Pons (tissue), 1 donor: ENCODE measurements around the gene FAM221B.

Experiments
- DNase-seq: peaks from one replicate; pipeline ENCODE4 v3.0.0-alpha.2; 2016; ENCODE audit warnings: low spot score

FAM221B gene

GRCh38 chr9:35828716-35829083 is at the start of gene FAM221B:
Gene FAM221B, minus strand, starts transcription at chr9:35828732. Its CDS starts 2,571 bp downstream, at chr9:35826161.
- no peak for DNase-seq

DNA sequence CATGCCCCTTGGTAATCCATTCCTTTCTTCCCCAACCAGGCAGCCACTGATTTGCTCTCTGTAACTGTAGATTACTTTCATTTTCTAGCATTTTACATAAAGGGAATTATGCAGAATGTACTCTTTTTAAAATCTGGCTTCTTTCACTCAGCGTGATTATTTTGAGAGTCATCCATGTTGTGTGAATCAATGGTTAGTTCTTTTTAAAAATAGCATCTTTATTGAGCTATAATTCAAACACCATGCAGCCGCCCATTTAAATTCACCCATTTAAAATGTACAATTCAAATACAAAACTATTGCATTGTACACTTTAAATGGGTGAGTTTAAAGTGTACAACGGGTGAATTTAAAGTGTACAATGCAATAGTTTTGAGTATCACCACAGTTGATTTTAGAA is 44.0 kb upstream of the FAM221B start:
- DNase-seq = no peak

GRCh38 chr9:35871545-35871944 is 43.0 kb upstream of the FAM221B start:
- no peak for DNase-seq

- no peak for DNase-seq
Measured at GRCh38 chr9:35870351-35870923, 41.9 kb upstream of the FAM221B start, which contains the start of gene OR13J1. Gene OR13J1, minus strand, starts transcription at chr9:35870401. Its CDS starts 0 bp downstream, at chr9:35870401.

GRCh38 chr9:35869621-35870216 is 41.2 kb upstream of the FAM221B start:
- no peak for DNase-seq

- DNase-seq = no peak
Measured at GRCh38 chr9:35868933-35869332, 40.4 kb upstream of the FAM221B start.

DNA sequence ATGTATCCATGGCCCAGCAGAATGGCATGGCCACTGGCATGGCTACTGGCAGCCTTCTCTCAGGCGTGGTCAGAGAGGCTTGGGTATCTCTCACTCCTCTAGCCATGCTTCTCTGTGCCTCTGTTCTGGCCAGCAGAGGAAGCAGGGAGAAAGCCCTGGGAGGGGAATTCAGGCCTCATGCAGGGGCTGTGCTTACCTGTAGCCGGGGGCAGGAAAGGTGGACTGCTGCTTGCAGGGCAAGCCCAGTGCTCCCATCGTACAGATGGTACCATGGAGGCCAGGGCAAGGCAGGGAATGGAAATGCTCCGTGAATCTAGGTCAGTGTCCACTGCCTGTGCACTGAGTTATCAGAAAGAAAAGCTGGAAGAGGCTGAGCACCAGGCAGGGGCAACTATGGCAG is 39.0 kb upstream of the FAM221B start:
- no peak for DNase-seq

DNA sequence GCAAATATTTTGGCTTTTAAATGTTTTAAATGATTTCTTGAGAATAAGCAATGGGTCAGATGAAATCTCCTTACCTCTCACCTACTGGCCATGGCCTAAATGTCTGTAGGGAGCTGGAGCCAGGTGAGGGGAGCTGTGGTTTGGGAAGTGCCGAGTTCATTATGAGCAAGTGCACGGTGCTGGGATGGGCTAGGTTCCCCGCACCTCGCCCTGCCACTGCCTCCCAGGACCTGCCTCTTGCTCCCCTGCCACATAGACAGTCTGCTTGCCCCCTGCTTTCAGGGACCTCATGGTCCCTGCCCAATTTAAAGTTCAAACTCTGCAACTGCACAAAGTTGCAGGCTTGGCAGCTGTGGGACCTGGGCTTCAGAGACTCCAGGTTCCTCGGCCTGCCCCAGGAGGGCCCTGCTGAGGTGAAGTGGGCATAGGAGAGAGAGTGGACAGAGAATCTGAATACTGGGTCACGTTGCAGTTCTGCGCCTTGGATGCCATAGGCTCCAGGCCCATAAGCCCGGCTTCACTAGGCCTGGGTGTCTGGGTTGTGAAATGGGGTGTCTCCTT is 36.2 kb upstream of the FAM221B start:
- no peak for DNase-seq

DNA sequence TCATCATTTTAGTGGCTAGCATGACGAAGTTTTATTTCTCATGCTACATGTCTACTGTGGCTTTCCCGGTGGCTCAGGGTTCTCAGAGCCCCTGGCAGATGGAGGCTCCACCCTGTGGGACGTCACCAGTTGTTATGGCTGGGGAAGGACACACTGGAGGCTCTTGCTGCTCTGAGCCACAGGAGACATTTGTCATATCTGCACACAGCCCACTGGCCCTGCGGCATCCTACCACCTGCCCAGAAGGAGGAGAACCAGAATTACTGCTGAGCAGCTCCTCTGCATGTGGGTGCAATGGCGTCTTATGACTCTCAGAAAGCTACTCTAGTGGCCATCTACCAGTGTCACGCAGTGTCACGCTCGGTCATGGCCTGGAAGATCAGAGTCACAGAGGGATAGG is 35.1 kb upstream of the FAM221B start:
- no peak for DNase-seq

- DNase-seq = no peak
Measured at GRCh38 chr9:35862328-35862727, 33.8 kb upstream of the FAM221B start.

DNA sequence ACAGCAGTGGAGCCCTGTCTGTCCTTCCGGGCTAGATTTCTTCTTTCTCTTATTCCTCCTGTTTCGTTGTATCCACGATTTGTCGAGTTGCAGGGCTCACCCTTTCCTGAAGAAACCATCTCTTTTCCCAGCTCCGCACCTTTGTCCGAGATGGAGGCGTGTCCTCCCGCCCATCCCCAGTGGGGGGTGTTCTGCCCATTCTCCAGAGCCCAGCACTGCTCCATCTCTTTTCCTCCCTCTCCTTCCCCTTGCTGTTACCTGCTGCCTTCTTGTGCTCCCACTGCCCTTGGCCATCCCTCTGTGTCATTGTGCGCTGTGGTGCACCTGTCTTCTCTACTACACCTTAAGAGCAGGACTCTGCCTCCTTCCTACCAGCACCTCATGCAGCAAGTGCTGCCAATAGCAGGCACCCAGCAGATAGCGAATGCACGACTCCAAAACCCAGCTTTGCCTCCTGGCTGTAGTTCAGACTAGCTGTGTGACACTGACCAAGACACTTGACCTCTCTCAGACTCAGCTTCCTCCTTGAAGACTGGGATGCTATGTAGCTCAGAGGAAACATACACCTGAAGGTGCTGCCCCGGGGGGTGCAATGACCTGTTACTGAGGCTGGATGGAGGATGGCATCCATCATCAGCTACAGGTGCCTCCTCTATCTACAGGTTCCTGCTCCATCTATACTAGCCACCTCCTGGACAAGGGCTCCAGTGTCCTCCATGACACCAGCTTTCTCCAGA is 32.8 kb upstream of the FAM221B start:
- no peak for DNase-seq

DNA sequence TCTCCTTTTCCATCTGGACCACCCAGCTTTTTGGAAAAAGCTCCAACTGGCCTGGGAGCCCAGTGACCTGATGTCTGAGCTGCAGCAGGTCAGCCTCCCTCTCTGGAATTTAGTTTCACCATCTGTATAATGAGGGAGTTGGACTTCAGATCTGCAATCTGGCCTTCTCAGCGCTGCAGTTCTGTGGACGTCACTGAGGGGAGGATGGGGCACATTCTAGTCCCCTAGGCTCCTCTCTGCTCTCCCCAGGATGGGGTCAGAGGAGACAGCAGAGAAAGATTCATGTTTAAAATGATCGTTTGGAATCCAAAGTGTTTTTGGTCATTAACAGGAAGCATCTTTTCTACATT is 31.4 kb upstream of the FAM221B start:
- no peak for DNase-seq

DNA sequence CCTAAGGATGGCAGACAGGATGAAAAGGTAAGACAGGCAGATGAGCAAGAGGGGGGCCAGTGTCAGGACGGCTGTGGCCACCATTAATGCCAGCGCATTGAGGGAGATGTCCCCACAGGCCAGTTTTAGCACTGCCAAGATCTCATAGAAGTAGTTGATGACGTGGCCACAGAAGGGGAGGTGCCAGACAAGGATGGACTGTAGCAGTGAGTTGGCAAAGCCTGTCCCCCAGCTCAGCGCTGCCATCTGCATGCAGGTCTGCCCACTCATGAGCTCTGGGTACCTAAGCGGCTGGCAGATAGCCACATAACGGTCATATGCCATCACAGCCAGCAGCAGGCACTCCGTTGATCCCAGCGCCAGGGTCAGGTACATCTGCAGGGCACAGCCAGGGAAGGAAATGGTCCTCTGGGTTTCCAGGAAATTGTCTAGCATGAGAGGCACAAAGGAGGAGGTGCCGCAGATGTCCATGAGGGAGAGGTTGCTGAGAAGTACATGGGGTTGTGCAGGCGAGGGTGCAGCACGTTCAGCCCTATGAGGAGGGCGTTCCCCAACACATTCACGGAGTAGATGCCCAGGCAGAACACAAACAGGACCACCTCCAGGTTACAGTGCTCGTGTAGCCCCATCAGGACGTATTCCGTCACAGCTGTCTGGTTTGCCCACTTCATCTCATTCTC is 30.9 kb upstream of the FAM221B start:
- DNase-seq = no peak

GRCh38 chr9:35858458-35858857 is 29.9 kb upstream of the FAM221B start:
- no peak for DNase-seq

DNA sequence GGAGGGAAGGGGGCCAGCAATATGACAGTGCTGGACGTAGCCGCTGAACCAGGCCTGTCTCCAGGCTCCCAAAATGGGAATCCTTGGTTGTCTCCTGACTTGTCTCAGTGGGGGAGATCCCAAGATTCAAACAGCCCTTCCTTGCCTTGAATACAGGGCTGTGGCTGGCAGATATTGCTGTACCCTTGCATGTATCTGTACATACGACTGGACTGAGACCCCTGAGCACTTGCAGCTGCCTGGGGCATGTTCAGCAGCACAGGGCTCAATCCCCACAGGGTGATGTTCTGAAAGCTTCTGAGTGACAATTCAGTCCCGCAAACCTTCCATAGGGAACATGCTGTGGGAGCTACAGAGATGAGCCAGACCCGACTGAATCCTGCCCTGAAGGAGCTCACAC is 28.4 kb upstream of the FAM221B start:
- no peak for DNase-seq

DNA sequence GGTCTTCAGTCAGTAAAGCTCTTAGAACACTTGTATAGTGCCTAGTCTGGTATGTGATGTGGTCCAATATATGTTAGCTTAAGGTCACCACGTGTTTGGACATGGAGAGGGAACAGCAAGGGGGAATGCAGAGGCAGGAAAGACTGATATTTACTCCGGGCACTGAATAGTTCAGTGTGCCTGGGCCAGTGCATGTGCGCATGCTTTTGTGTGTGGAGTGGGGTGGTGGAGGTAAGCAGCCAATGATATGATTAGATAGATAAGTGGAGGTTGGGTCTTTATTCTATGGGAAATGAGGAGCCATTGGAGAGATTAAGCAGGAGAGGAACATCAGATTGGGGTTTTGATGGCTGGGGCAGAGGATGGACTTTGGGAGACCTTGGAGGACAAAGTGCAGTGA is 27.7 kb upstream of the FAM221B start:
- DNase-seq = no peak

DNA sequence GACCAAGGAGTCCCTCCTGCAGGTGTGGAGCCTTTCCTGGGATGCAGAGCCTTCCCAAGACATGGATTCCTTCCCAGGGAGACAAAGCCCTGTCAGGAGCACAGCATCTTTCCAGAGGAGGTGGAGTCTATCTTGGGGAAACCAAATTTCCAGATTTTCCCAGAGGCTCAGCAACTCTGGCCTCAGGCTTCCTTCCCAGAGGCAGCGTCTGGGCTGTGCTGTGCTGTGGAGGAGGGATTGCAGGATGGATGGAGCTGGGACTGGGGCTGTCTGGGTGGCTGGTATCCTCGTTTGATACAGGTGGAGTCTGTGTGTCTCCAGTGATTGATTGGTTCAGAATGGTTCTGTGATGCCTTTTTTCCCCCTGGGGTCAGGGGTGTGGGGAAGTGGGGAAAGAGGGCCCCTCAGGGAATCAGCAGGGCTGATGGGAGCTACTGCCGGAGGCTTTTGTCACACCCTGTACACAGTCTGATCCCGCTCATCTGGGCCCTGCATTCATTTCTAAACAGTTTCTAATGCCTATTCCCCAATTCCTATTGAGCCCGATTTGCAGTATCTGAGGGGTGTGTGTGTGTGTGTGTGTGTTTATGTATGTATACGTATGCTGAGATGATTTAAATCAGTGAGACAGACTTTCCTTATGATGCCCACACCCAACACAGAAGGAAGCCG is 25.7 kb upstream of the FAM221B start:
- DNase-seq = no peak

- no peak for DNase-seq
Measured at GRCh38 chr9:35852876-35853865, 24.6 kb upstream of the FAM221B start.

DNA sequence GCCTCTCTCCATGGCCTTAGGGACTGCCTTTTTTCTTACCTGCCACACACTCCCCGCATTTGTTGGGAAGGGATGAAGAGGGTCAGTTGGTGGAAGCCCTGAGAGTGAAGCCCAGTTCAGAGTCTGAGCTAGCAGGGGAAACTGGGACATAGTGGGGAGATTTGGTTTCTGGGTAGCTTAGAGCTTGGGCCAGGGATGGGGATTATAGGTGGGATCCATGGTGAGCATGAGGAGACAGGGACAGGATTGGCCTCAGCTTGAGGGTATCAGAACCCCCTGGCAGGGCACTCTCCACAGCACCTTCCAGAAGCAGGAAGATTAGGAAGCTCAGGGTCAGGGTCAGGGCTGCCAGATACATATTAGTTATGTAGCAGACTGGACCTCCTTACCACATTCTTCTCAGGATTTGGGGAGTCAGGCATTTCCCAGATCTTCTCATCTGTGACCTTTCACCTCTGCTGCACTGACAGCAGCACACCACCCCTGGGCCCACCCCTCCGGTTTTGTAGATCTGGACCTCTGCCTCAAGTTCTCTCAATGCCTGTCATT is 23.8 kb upstream of the FAM221B start:
- DNase-seq = no peak

DNA sequence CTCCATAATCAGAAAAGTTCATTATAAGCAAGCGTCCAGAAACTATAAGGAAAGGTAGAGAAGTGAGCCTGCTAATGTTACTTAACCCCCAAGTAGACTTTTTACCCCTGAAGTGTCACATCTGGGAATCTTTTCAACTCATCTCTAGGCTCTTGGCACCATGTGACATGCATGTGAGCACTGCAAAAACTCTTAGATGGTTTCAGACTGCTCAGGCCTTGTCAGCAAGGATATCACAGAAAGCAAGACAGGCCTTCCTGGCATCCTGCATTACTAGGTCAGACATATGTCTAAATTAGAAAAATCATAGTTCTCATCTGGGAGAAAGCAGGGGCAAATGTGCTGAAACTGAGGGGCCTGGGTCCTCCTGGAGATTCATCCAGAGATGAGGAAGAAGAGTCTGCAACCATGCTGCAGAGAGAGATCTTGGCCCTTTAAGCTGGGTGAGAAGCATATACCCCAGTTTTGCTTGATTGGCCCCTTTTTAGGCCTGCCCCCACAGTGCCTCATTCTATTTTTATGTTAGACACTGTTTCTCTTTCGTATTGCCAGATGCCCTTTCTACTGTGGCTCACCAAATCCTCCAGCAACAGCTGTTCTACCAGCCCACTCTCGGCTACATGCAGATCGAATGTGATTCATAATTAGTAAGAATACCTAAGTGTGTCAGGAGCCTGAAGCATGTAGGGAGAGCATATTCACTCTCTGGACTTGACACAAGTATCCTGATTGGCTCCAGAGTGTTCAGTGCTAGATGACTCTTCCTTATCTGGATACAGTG is 19.4 kb upstream of the FAM221B start:
- no peak for DNase-seq
